HG02981 (cell line): ENCODE measurements around the gene CLTA.
"Not testable (repeated sequence)": the region's sequence is repeated elsewhere in the genome, so short reads cannot be mapped to it uniquely, and the experiment has no call there.

Source experiments
- ATAC-seq: cut with Tn5 transposase; IDR thresholded peaks from one replicate; pipeline ENCODE4 v1.9.1; 2021; ENCODE audit warnings: mild to moderate bottlenecking, moderate library complexity; ENCODE audit not compliant: unreplicated experiment

CLTA gene

GRCh38 chr9:36221667-36222066, 30.9 kb downstream of the CLTA start:
- no peak for ATAC-seq

DNA sequence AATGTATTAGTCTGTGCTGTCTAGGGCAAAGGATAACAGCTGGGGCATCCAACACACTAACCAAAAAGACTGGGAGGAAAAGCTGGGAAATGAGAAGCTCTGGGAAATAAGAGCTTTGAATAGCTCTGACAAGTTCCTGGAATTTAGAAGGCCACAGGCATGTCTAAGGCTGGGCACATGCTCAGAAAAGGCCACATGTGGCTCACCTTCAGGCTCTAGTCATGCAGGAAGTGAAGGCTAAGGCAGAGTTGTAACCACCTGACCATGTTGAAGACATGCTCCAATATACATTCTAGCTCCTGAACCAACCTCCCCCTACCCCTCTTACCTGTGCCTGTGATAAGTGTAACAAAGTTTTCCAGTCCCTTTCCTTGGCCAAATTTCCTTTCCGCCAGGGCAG, 31.7 kb downstream of the CLTA start:
- ATAC-seq = no peak

- no peak for ATAC-seq
Measured at GRCh38 chr9:36237230-36237629, 46.5 kb downstream of the CLTA start.

GRCh38 chr9:36239205-36239604, 48.5 kb downstream of the CLTA start:
- not testable (repeated sequence) for ATAC-seq

DNA sequence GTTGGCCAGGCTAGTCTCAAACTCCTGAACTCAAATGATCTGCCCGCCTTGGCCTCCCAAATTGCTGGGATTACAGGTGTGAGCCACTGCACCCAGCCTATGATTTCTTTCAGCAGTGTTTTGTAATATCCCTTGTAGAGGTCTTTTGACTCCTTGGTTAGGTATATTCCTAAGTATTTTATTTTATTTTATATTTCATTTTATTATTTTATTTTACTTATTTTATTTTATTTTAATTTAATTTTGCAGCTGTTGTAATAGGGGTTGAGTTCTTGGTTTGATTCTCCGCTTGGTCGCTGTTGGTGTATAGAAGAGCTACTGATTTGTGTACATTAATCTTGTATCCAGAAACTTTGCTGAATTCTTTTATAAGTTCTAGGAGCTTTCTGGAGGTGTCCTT, 49.0 kb downstream of the CLTA start:
- not testable (repeated sequence) for ATAC-seq

- ATAC-seq = no peak
Measured at GRCh38 chr9:36245906-36246305, 55.2 kb downstream of the CLTA start.

GRCh38 chr9:36247356-36247755, 56.6 kb downstream of the CLTA start:
- no peak for ATAC-seq

- not testable (repeated sequence) for ATAC-seq
Measured at GRCh38 chr9:36248061-36248460, 57.3 kb downstream of the CLTA start.

GRCh38 chr9:36249189-36249588, 58.5 kb downstream of the CLTA start:
- ATAC-seq = no peak

GRCh38 chr9:36250079-36250478, 59.4 kb downstream of the CLTA start:
- ATAC-seq = no peak

GRCh38 chr9:36251428-36251827, 60.7 kb downstream of the CLTA start:
- ATAC-seq = no peak

DNA sequence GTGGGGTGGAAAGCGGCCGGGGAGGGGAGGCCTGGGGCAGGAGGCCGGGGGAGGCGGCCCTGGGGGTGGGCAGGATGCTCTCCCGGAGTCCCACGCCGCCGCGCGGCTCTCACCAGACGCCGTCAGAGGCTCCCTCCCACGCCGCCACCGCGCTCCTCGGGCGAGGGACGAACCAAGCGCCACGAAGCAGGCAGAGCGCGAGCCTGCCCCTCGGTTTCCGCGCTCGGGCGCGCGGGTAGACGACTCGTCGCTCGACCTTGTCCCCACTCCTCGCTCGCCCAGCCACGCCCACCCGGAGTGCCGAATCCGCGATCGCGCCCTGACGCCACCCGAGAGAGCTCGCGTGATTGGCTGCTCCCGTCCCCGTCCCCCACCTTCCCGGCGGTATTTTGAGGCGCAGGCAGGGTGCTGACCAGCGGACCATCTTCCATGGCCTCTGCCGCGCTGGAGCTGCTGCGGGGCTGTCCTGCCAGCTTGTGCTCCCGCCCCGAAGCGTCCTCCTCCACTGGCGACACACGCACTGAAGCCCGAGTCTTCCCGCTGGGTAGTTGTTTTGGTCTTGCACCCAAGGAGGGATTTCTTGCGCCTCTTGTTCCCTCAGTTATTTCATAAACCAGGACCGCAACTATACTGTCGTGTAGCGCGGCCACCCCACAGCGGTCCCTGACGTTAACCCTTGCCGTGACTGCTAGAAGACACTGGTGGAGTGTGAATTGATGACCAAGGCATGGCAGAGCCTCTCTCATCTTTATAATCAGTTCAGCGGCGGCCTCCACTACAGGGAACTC, 67.7 kb downstream of the CLTA start, which contains the start of gene GNE:
GNE (minus strand) TSS at position 241 of the 788 bp plus-strand sequence. CDS start 9,093 bp downstream, outside the sequence.
- peak; percentile 88 for ATAC-seq

DNA sequence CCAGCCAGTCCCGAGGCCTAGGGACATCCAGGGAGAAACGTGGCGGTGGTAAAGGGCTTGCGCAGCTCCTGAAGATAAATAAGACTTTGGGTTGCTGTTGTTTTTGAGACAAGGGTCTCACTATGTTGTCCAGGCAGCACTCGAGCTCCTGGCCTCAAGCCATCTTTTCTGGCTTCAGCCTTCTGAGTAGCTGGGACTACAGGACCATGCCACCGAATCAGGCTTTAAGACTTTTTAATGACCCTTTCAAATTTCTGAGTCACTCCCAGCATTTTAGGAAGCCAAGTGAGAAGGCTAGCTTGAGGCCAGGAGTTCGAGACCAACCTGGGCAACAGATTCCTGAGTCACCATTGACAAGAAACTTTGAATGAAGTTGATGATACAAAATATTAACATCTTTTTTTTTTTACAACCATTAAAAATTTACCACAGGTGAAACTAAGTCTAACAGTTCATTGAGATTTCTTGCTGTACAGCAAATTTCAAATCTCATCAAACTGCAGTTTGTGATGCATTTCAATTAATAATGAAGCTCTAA, 68.3 kb downstream of the CLTA start:
- ATAC-seq = no peak
